MM.1S (cell line): ENCODE results near the gene MED13L.

ENCODE experiments used
- CTCF ChIP-seq: fragments of 300-600 bp; sonication (generic); IDR thresholded peaks from 2 replicates; pipeline ENCODE4 v1.5.1; 2016; ENCODE audit warnings: antibody characterized with exemption, low read length, mixed read lengths
- EZH2 ChIP-seq: fragments of 300-600 bp; sonication (generic); optimal IDR thresholded peaks from 2 replicates; pipeline ENCODE3; 2017; ENCODE audit warnings: low read depth, mild to moderate bottlenecking, antibody characterized with exemption, low read length, mixed read lengths

- TF ChIP-seq EZH2 (no peak), CTCF (no peak)
Measured at GRCh38 chr12:115949675-115950074, 327.8 kb downstream of the MED13L start.
